Limb (tissue), 2 donors: Measurements from ENCODE around the gene AKAP6.

Experiments used
- DNase-seq, 2 donors: peaks; one replicate each; pipeline ENCODE4 v3.0.0-alpha.2; 2016; ENCODE audit errors: extremely low spot score in 2 of 2

The AKAP6 gene

DNA sequence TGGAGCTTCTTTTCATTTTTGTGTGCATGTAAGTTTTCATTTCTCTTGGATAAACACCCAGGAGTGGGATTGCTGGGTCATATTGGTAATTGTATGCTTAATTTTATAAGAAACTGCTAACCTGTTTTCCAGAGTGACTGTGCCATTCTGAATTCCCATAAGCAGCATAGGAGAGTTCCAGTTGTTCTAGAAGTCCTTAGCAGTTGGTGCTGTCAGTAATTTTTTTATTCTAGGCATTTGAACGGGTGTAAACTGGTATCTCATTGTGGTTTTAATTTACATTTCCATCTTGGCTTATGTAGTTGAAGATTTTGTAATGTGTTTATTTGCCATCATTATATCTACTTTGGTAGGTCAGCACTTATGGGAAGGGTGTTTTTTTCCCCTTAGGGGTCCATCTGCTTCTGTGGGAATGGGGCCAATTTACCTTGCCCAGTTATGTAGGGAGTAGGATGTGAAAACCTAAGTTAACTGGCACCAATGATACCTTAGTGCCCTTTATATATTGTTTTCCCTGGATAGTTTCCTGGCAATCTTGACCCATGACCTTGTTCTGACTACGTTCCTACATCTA lies 202.9 kb downstream of the AKAP6 start:
- no peak for DNase-seq

- no peak for DNase-seq
Observed at GRCh38 chr14:32534145-32534544, 205.0 kb downstream of the AKAP6 start.

DNA sequence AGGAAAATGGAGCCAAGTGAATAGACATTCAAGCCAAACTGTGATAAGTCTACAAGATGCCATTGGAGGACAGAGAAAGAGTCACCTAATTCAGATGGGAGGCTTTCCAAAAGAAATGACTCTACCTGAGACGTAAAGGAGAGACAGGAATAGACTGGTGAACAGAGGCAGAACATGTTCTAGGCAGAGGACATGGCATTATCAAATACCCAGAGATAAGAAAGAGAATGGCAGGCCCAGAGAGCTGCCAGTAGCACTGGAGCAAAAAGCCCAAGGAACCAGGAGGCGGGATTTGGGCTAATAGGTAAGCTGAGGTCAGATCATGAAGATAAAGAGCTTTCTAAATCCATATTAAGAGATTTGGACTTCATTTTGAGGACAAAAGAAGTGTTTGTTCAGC lies 207.1 kb downstream of the AKAP6 start:
- no peak for DNase-seq

- no peak for DNase-seq
Observed at GRCh38 chr14:32537166-32537565, 208.1 kb downstream of the AKAP6 start.

GRCh38 chr14:32542507-32542906 lies 213.4 kb downstream of the AKAP6 start:
- no peak for DNase-seq

DNA sequence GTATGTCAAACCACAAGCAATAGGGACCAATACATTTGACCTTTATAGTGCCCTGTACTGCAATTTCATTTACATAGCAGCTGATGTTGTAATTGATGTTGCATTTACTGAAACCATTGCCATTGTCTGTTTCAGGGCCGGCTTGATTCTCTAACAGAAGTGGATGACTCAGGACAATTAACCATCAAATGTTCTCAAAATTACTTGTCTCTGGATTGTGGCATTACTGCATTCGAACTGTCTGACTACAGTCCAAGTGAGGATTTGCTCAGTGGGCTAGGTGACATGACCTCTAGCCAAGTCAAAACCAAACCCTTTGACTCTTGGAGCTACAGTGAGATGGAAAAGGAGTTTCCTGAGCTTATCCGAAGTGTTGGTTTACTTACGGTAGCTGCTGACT lies 216.0 kb downstream of the AKAP6 start:
- no peak for DNase-seq

DNA sequence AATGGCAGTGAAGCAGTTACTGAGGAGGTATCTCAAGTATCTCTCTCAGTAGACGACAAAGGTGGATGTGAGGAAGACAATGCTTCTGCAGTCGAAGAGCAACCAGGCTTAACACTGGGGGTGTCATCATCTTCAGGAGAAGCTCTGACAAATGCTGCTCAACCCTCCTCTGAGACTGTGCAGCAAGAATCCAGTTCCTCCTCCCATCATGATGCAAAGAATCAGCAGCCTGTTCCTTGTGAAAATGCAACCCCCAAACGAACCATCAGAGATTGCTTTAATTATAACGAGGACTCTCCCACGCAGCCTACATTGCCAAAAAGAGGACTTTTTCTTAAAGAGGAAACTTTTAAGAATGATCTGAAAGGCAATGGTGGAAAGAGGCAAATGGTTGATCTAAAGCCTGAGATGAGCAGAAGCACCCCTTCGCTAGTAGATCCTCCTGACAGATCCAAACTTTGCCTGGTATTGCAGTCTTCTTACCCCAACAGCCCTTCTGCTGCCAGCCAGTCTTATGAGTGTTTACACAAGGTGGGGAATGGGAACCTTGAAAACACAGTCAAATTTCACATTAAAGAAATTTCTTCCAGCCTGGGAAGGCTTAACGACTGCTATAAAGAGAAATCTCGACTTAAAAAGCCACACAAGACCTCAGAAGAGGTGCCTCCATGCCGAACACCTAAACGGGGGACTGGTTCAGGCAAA lies 216.6 kb downstream of the AKAP6 start:
- DNase-seq = no peak

DNA sequence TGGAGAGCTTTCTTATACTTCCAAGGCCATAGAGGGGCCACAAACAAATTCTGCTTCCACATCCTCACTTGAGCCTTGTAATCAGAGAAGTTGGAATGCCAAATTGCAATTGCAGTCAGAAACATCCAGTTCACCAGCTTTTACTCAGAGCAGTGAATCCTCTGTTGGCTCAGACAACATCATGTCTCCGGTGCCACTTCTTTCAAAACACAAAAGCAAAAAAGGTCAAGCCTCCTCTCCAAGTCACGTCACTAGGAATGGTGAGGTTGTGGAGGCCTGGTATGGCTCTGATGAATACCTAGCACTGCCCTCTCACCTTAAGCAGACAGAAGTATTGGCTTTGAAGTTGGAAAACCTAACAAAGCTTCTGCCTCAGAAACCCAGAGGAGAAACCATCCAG lies 217.1 kb downstream of the AKAP6 start:
- no peak for DNase-seq

DNA sequence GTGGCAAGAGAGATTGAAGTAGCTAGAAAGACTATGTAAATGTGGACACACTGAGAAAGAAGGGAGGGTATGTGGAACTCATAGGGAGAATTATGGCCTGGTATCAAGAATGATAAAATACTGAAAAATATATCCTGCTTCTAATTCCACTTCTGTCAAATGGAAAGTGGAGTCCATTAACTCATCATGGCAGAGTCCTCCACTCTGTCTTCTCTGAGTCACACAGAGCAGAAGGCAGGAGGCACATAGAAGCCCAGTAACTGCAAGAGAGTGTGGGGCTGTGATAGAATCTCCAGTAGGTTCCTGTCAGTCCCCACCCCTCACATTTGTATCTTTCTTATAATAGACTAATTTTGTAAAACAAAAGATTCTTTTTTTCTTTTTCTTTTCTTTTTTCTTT lies 223.7 kb downstream of the AKAP6 start:
- no peak for DNase-seq

- DNase-seq = no peak
Observed at GRCh38 chr14:32559048-32559447, 229.9 kb downstream of the AKAP6 start.

GRCh38 chr14:32559590-32559989 lies 230.5 kb downstream of the AKAP6 start:
- DNase-seq = no peak

DNA sequence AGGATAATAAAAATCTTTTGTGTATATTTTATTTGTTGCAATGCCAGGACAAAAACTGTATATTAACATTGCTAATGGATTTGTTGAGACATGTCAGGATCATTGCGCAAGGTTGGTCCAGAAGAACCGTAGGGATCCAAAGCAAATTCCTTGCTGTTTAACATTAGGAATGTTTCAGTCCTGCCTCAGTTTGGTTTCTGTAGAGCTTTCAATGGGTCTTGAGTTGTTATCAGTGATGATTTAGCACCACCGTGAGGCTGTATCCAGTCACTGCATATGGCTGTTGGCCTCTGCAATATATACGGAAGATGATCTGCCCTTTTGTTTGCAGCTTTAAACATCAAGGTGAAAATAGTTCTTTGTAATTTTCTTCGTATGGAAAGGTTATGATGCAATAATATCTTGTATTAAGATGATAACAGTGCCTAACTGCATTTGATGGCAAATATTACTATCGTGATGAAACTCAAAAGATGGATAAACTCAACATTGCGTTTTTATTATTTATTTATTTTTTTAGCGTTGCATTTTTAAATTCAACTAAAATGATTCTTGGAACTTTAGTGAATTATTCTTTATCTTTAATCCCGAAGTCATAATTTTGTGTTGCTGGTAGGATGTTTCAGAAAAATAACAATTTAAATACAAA lies 231.2 kb downstream of the AKAP6 start:
- peak; percentile 59 to 85 for DNase-seq

DNA sequence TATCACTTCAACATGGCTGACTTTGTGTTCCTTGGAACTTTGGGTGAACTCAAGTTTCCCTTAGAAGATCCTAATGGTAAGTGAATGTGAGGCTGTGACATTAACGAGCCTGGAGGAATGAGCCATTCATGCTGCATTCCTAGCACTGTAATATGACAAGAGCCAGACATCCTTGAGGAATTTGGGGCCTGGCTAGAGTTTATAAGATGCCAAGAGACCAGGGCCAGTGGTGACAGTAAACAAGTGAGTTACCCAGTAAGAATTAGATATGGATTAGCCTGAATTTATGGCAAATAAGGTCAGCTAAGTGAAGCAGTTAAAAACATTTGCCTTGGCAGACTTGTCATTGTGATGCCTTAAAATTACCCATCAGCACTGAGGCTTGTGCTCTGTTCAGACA lies 232.4 kb downstream of the AKAP6 start:
- DNase-seq = no peak

DNA sequence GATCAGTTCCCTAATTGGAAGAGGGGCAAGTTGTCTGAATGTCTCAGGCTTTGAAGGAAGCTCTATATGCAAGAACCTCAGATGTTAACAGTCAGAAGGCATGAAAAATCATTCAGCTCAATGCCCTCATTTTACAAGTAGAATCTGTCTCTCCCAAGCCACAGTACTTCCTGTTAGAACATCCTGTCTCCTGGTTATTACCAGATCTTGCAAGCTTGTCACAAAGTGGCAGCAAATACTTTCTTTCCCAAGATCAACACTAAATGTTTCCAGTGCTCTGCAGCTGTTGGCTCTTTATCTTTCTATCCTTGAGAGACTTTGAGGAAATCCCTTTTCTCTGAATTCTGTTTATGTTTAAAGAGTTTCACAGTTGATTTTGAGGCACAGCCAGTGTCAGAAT lies 235.5 kb downstream of the AKAP6 start:
- peak in 1 of 2 donors; percentile 49 for DNase-seq

DNA sequence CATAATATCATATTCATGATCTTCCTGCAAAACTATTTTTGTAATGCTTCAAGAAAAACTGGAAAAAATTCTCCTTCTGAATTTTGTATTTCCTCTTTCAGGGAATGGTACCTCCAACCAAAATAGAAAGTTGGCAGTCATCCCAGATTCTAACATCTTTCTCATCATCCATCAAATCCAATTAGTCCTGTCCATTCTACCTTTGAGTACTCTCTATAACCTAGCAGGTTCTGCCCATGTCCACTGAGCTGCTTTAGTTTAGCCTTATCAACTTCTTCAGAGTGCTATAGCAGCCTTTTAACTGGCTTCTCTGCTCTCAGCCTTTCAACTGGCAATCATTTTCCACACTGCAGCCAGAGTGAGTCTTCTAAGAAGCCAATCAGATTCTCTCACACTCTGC lies 236.2 kb downstream of the AKAP6 start:
- no peak for DNase-seq

- DNase-seq = no peak
Observed at GRCh38 chr14:32567543-32568384, 238.7 kb downstream of the AKAP6 start.

DNA sequence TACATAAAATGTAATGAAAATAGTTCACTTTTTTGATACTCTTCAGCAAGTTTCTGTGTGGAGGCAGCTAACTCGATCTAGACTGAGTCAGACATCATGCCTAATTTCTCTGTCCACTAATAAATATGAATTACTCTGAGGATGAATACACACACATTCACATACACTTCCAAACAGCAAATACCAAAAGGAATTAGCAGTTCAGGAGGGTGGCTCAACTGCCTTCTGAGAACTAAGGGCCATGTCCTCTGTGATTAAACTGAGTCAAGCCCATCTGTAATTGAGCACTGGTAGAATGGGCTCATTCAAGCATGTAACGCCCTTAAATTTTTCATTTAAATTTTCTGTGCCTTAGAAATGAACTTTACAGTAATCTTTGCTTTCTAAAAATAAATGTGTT lies 242.5 kb downstream of the AKAP6 start:
- DNase-seq = no peak

DNA sequence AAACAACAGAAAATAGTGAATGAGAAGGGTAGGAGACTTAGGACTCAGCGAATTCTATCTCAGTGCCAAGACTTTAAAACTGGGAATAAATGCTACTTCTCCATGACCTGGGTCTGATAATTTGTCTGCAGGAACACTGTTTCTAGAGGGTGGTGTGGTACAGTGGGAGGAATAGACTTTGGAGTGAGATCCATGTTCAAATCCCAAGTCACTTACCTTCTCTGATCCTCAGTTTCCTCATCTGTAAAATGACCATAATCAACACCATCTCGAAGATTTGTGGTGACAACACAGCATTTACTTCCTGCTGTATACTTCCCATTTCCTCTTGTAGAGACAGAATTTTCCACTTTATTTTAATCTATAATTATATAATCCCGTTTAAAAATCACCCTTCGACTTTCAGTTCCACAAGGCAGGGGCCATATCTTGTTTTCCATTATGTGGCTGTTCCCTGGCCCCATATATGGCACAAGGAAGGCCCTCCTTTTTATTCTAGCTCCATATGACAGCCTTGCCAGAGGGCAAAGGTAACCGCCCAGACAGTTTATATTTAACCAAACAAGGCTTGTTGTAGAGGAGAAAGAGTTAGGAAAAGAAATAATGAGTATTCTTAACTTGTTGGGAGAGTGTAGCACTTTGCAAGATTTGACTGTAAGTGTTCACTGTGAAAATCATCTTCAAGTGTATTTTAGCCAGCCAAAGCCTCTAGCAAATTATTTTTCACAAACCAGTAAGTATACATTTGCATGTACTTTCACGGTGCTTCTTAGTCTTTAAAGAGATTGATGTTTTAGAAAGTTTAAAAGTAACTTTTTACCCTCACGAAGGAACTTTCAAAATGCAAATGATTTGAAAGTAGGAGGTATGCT lies 243.1 kb downstream of the AKAP6 start:
- DNase-seq = no peak

DNA sequence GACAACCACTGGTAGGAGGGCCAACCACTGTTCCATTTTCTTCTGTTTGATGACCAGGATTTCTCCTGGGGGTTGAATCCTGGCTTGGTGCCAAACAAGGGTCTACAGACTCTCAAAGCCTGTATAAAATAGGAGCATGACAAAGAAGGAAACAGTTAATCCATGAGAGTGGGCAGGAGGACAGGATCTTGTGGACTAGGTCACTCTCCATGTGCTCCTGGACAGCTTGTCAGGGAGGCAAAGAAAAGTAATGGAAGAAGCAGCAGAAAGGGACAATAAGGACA lies 243.7 kb downstream of the AKAP6 start:
- DNase-seq = peak in 1 of 2 donors; percentile 47

GRCh38 chr14:32574269-32574668 lies 245.2 kb downstream of the AKAP6 start:
- no peak for DNase-seq

GRCh38 chr14:32576088-32576795 lies 247.1 kb downstream of the AKAP6 start:
- DNase-seq = peak; percentile 61 to 84
